OCI-LY3 (cell line): ENCODE data around the gene PHF3.

Source experiments
- EZH2phosphoT487 ChIP-seq: fragments of 200-600 bp; shearing (Covaris generic); IDR thresholded peaks from 2 replicates; pipeline ENCODE4 v1.6.1; 2018; ENCODE audit warnings: antibody characterized with exemption, mixed run types, low read depth
- TF ChIP-seq, protein P1 (sequence below): fragments of 200-600, 300-600 bp; sonication (generic); IDR thresholded peaks from 2 replicates; pipeline ENCODE4 v1.5.1; 2014; ENCODE audit warnings: antibody characterized with exemption, low read length, low read depth

DNA sequence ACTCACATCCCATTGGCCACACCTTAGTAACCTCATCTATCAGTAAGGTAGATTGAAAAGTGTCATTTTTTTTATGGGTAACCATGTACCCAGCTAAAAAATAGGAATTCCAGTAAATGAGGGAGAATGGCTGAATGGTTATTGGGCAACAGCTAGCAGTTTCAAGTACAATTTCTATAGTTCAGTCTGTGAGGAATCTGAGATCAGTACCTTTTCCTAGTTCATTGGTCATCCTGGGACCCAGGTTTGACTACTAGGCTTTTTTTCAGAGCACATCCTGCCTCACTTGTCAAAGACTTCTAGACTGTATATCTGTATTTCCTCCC is 28.3 kb downstream of the PHF3 start:
- TF ChIP-seq, protein P1, sequence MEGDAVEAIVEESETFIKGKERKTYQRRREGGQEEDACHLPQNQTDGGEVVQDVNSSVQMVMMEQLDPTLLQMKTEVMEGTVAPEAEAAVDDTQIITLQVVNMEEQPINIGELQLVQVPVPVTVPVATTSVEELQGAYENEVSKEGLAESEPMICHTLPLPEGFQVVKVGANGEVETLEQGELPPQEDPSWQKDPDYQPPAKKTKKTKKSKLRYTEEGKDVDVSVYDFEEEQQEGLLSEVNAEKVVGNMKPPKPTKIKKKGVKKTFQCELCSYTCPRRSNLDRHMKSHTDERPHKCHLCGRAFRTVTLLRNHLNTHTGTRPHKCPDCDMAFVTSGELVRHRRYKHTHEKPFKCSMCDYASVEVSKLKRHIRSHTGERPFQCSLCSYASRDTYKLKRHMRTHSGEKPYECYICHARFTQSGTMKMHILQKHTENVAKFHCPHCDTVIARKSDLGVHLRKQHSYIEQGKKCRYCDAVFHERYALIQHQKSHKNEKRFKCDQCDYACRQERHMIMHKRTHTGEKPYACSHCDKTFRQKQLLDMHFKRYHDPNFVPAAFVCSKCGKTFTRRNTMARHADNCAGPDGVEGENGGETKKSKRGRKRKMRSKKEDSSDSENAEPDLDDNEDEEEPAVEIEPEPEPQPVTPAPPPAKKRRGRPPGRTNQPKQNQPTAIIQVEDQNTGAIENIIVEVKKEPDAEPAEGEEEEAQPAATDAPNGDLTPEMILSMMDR: no peak
- no peak for TF ChIP-seq EZH2phosphoT487
